HL-60 (cell line): ENCODE data around the gene KIF25.

Experiments used
- DNase-seq, 2 experiments: peaks; one replicate each; pipeline ENCODE4 v3.0.0-alpha.2; 2010 to 2020; ENCODE audit warnings: low read depth in 1 of 2, low spot score in 1 of 2
- H3K27ac ChIP-seq: fragments of 250-450 bp; sonication (Bioruptor Pico); replicated peaks from 2 replicates; pipeline ENCODE4 v1.5.1; 2020; ENCODE audit warnings: mild to moderate bottlenecking, moderate library complexity
- H3K27me3 ChIP-seq: fragments of 250-450 bp; sonication (Bioruptor Pico); 2 replicates; pipeline ENCODE4 v1.5.1; 2021; ENCODE audit warnings: mild to moderate bottlenecking, moderate library complexity; ENCODE audit not compliant: insufficient read depth, poor library complexity, severe bottlenecking
- H3K4me3 ChIP-seq: replicated peaks from 2 replicates; pipeline ENCODE4 v1.5.1; 2011; ENCODE audit warnings: mild to moderate bottlenecking, control low read depth, low read length; ENCODE audit not compliant: insufficient read depth
- GABPA ChIP-seq: IDR thresholded peaks from 2 replicates; pipeline ENCODE4 v1.6.1; 2012; ENCODE audit warnings: low read depth
- POLR2AphosphoS5 ChIP-seq: IDR thresholded peaks from 2 replicates; pipeline ENCODE4 v1.6.1; 2012; ENCODE audit warnings: low read depth
- REST ChIP-seq: IDR thresholded peaks from 2 replicates; pipeline ENCODE4 v1.6.1; 2012; ENCODE audit warnings: low read depth; ENCODE audit not compliant: insufficient replicate concordance
- SPI1 ChIP-seq: IDR thresholded peaks from 2 replicates; pipeline ENCODE4 v1.6.1; 2012; ENCODE audit warnings: low read depth, mild to moderate bottlenecking, borderline replicate concordance
- TF ChIP-seq, protein P1 (sequence below): IDR thresholded peaks from one replicate; pipeline ENCODE4 v1.5.1; 2011; ENCODE audit warnings: low read length, control low read depth, inconsistent platforms; ENCODE audit not compliant: insufficient read depth

KIF25 gene

DNA sequence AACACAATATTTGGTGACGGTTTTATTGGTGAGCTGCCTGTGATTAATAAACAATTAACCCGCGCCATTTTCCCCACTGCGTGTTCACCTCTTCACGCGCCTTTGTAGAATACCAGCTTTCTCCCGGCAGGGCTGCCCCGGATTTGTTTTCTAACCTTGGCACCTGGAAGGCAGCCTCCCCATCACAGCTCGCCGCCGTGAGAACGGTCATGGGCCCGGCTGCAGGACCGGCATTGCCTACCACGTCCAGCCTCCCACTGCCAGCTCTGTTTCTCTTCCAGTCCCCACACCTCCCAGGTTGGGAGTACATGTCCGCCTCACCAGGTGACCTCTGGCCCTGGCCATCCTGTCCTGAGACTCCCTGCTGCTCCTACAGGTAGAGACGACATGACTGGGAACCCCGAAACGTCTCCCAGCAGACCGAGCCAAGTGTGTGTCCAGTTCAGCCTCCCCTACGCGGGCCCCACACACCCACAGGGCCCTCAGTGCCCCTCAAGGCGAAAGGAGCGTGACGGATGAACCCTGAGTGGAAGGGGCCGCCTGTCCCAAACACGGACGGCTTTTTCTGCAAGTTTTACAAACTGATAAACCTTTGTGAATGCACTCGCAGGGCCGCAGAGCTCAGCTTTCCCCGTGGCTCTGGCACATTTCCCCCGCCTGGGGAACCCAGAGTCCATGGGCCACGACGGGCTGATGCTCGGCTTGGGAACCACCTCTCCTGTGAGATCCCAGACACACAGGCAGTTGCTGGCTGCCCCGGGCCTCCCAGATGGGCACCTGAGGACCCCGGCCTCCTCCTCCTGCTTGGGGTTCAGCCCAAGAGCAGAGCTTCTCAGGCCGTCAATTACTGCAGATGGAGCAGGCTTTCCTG, 55.9 kb downstream of the KIF25 start:
- DNase-seq, result no peak
- H3K27ac ChIP-seq, result no peak overlapping the region
- no peak overlapping the region for H3K4me3 ChIP-seq
- no peaks in the 10 kb centered on the region for H3K27me3 ChIP-seq
- TF ChIP-seq REST (no peak), GABPA (no peak), SPI1 (no peak), POLR2AphosphoS5 (no peak)
- TF ChIP-seq, protein P1, sequence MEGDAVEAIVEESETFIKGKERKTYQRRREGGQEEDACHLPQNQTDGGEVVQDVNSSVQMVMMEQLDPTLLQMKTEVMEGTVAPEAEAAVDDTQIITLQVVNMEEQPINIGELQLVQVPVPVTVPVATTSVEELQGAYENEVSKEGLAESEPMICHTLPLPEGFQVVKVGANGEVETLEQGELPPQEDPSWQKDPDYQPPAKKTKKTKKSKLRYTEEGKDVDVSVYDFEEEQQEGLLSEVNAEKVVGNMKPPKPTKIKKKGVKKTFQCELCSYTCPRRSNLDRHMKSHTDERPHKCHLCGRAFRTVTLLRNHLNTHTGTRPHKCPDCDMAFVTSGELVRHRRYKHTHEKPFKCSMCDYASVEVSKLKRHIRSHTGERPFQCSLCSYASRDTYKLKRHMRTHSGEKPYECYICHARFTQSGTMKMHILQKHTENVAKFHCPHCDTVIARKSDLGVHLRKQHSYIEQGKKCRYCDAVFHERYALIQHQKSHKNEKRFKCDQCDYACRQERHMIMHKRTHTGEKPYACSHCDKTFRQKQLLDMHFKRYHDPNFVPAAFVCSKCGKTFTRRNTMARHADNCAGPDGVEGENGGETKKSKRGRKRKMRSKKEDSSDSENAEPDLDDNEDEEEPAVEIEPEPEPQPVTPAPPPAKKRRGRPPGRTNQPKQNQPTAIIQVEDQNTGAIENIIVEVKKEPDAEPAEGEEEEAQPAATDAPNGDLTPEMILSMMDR, result no peak

DNA sequence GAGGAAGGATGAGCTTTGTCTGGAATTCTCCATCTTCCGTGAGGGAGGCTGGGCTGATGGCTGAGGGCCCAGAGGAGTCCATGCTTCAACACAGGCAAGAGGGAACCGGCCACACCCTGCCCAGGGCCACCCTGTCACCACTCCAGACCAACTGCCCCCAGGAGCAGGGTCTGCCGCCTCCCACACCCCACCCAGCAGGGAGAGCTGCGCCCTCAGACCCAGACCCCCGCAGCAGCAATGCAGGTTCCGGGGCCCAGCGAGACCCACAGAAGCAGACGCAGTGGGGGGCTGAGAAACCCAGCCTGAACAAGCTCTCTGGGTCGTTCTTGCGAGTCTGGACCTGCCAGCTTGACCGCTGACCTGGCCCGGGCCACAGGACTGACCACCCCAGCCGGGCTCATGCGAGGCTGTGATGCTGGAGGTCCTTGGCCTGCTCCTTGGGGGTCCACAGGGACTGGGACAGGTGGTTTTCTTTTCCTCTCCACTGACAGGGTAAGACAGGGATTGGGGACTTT, 56.5 kb downstream of the KIF25 start:
- Histone ChIP-seq H3K4me3 (no peak overlapping the region), H3K27ac (no peak overlapping the region), H3K27me3 (no peaks in the 10 kb centered on the region)
- DNase-seq, result no peak
- TF ChIP-seq REST (no peak), POLR2AphosphoS5 (no peak), SPI1 (no peak), GABPA (no peak)
- TF ChIP-seq, protein P1, result no peak

- Histone ChIP-seq H3K4me3 (no peak overlapping the region), H3K27ac (no peak overlapping the region), H3K27me3 (no peaks in the 10 kb centered on the region)
- no peak for DNase-seq
- TF ChIP-seq SPI1, result no peak
- TF ChIP-seq, protein P1, result no peak
Observed at GRCh38 chr6:168054765-168055560, 57.5 kb downstream of the KIF25 start.
